Spleen (tissue), 7 donors: ENCODE results near the gene UXS1.

ENCODE experiments used
- POLR2AphosphoS5 ChIP-seq, 3 donors: sonication (generic); formaldehyde crosslinking; IDR thresholded peaks; one replicate each; pipeline ENCODE4 v1.5.1; 2017; ENCODE audit warnings: antibody characterized with exemption in 3 of 3
- TF ChIP-seq, protein P1 (sequence below), 11 experiments: fragments of 200-600 bp in 7 of 11; fragments of 450-650 bp in 4 of 11; sonication (generic) in 4 of 11; IDR thresholded peaks in 8 of 11; conservative IDR thresholded peaks in 3 of 11; 1 replicate in 7 of 11; 2 replicates in 4 of 11; pipeline versions ENCODE4 v1.4.0 to v1.8.0; 2016 to 2021; ENCODE audit warnings: antibody characterized with exemption in 11 of 11, inconsistent platforms in 4 of 11, mild to moderate bottlenecking in 1 of 11
- donor health status: DM: no; HTN: no; CAD: no; lungs with moderate emphysema.
- donor health status: DM: no; HTN: no; CAD: no.
- donor health status: DM: no; HTN: no; CAD: no.

DNA sequence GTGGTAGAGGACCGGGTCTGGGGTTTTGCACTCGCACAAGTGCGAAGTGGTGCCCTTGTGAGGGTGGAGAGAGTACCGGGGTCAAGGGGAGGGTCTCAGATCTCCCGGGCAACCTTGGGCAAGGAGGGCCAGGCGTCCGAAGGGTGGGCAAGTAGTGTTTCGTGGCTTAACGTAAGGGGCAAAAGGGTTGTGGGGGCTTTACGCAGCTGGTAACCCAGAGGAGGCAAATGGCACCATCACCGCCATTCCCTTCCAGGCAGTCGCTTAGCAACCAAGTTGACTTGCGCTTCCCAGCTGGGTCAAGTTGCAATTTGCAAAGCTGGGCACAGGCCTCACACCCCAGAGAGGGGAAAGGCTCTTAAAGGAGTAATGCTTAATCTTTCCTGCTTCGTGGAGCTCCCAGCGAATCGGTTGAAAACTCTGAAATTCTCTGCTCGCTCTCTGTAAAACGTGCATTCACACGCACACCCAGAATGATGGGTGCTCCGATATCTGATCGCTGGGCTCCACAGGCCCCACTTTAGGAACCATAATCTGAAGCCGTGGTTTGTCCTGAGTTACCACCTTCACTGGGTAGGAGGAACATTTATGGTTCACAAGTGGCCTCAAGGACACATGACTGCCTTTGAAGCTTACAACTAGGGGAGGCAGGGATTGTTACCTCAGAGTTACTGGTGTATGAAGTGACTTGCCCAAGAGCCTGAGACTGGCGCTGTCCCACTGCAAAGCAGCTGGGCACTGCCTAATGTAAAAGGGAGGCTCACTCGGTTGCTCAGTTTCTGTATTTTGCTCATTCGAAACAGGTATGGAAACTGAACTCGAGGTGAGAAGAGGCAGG lies 127.9 kb downstream of the UXS1 start:
- TF ChIP-seq, protein P1, sequence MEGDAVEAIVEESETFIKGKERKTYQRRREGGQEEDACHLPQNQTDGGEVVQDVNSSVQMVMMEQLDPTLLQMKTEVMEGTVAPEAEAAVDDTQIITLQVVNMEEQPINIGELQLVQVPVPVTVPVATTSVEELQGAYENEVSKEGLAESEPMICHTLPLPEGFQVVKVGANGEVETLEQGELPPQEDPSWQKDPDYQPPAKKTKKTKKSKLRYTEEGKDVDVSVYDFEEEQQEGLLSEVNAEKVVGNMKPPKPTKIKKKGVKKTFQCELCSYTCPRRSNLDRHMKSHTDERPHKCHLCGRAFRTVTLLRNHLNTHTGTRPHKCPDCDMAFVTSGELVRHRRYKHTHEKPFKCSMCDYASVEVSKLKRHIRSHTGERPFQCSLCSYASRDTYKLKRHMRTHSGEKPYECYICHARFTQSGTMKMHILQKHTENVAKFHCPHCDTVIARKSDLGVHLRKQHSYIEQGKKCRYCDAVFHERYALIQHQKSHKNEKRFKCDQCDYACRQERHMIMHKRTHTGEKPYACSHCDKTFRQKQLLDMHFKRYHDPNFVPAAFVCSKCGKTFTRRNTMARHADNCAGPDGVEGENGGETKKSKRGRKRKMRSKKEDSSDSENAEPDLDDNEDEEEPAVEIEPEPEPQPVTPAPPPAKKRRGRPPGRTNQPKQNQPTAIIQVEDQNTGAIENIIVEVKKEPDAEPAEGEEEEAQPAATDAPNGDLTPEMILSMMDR (IDR thresholded peaks at IDR 0.05 in 8 of 11, conservative IDR thresholded peaks at IDR 0.05 in 3 of 11): no peak
- no peak for TF ChIP-seq POLR2AphosphoS5 (IDR thresholded peaks at IDR 0.05)
